Kidney (tissue), 14 donors: Measurements from ENCODE around the gene PALLD. TPM values are rescaled to one million over a fixed set of nuclear protein-coding genes. Genes with fewer than 3 reads are reported as not detected.

ENCODE experiments used
- DNase-seq, 5 donors: peaks; one replicate each; pipeline ENCODE4 v3.0.0-alpha.2; 2013 to 2020
- FAIRE-seq: peaks from 2 replicates; lab custom pipeline; 2012; peaks lifted over from hg19 to GRCh38; lab: Jason Lieb, UNC
- H3K27ac ChIP-seq, 2 donors: one replicate each; pipeline ENCODE4 v1.7.0; 2013; ENCODE audit warnings: low read depth in 2 of 2, low read length in 2 of 2, inconsistent platforms in 1 of 2
- H3K27me3 ChIP-seq: one replicate; pipeline ENCODE4 v1.7.1; 2013; ENCODE audit warnings: low read length, inconsistent platforms; ENCODE audit not compliant: control insufficient read depth, insufficient read depth
- H3K36me3 ChIP-seq, 3 donors: one replicate each; pipeline versions ENCODE4 v1.7.0 to v1.7.1; 2013; ENCODE audit warnings: low read length in 3 of 3, control low read depth in 1 of 3, inconsistent platforms in 1 of 3; ENCODE audit not compliant: insufficient read depth in 3 of 3, control insufficient read depth in 2 of 3
- H3K4me1 ChIP-seq, 3 donors: one replicate each; pipeline versions ENCODE4 v1.7.0 to v1.7.1; 2013; ENCODE audit warnings: low read length in 3 of 3, inconsistent platforms in 1 of 3, low read depth in 1 of 3; ENCODE audit not compliant: control insufficient read depth in 2 of 3, insufficient read depth in 2 of 3
- H3K4me3 ChIP-seq, 3 donors: one replicate each; pipeline versions ENCODE4 v1.7.0 to v1.8.1; 2013; ENCODE audit warnings: low read length in 3 of 3, control low read depth in 1 of 3, inconsistent platforms in 1 of 3
- H3K9ac ChIP-seq, 3 donors: one replicate each; pipeline versions ENCODE4 v1.7.0 to v1.7.1; 2013; ENCODE audit warnings: low read length in 3 of 3, control low read depth in 1 of 3, inconsistent platforms in 1 of 3
- H3K9me3 ChIP-seq, 3 donors: one replicate each; pipeline versions ENCODE4 v1.7.0 to v1.7.1; 2013; ENCODE audit warnings: low read length in 3 of 3, control low read depth in 1 of 3, inconsistent platforms in 1 of 3; ENCODE audit not compliant: control insufficient read depth in 2 of 3, insufficient read depth in 1 of 3
- intact Hi-C: fragments of 100-400 bp; cut with DNase I; formaldehyde crosslinking; loops from one replicate; pipeline ENCODE4 v1.11.1; 2022
- polyA plus RNA-seq: library from polyadenylated mRNA; stranded (reverse); fragments of 350-450 nt; fragmentation: Illumina TruSeq; extraction: RNeasy Lipid Tissue Mini Kit (QIAGEN cat#74804); gene quantifications from one replicate; pipeline ENCODE4 v1.2.3, GENCODE V29; 2014; ENCODE audit warnings: low read depth, low replicate concordance; ENCODE audit not compliant: insufficient read depth
- total RNA-seq: library from RNA; stranded (reverse); fragmentation: NEBNext Ultra II Directional; extraction: Animal tissue kit (Norgen Biotek cat#: 25700); gene quantifications from one replicate; pipeline ENCODE4 v1.2.1, GENCODE V29; 2021
- TF ChIP-seq, protein P1 (sequence below): IDR thresholded peaks from 3 replicates; pipeline ENCODE4 v1.5.1; 2012; ENCODE audit warnings: mild to moderate bottlenecking, moderate library complexity, borderline replicate concordance; ENCODE audit not compliant: insufficient read depth; ENCODE audit errors: extremely low read depth
- donor health status: control.
- donor health status: control.
- donor health status: control.
- donor health status: control.
- donor health status: control.
- donor health status: DM: yes; HTN: yes; CAD: no.
- donor health status: Normal renal cell carcinoma (clear cell type).

PALLD gene
- total and polyA plus RNA-seq, 2 donors from 2014 or later = 43.4 to 120 TPM

- Histone ChIP-seq H3K4me1 (peaks cover 0 to 14% (median 3%) of the 10 kb centered on the region in 3 donors), H3K27ac (no peak overlapping the region), H3K27me3 (no peaks in the 10 kb centered on the region), H3K4me3 (no peak overlapping the region), H3K36me3 (no peaks in the 10 kb centered on the region), H3K9me3 (no peaks in the 10 kb centered on the region), H3K9ac (no peak overlapping the region)
- TF ChIP-seq, protein P1, sequence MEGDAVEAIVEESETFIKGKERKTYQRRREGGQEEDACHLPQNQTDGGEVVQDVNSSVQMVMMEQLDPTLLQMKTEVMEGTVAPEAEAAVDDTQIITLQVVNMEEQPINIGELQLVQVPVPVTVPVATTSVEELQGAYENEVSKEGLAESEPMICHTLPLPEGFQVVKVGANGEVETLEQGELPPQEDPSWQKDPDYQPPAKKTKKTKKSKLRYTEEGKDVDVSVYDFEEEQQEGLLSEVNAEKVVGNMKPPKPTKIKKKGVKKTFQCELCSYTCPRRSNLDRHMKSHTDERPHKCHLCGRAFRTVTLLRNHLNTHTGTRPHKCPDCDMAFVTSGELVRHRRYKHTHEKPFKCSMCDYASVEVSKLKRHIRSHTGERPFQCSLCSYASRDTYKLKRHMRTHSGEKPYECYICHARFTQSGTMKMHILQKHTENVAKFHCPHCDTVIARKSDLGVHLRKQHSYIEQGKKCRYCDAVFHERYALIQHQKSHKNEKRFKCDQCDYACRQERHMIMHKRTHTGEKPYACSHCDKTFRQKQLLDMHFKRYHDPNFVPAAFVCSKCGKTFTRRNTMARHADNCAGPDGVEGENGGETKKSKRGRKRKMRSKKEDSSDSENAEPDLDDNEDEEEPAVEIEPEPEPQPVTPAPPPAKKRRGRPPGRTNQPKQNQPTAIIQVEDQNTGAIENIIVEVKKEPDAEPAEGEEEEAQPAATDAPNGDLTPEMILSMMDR = no peak
- DNase-seq (no peak), FAIRE-seq (no peak)
- intact Hi-C loops = no loop called here
Measured at GRCh38 chr4:168793542-168793941, 296.7 kb downstream of the PALLD start.

GRCh38 chr4:168794092-168794707 is 297.3 kb downstream of the PALLD start:
- Histone ChIP-seq H3K27me3 (no peaks in the 10 kb centered on the region), H3K4me1 (peaks cover 0 to 14% (median 3%) of the 10 kb centered on the region in 3 donors), H3K36me3 (no peaks in the 10 kb centered on the region), H3K4me3 (no peak overlapping the region), H3K9me3 (no peaks in the 10 kb centered on the region), H3K27ac (no peak overlapping the region), H3K9ac (no peak overlapping the region)
- DNase-seq (no peak), FAIRE-seq (no peak)
- TF ChIP-seq, protein P1 = no peak
- intact Hi-C loops = no loop called here

- DNase-seq (no peak), FAIRE-seq (no peak)
- Histone ChIP-seq H3K9ac (no peak overlapping the region), H3K9me3 (no peaks in the 10 kb centered on the region), H3K36me3 (no peaks in the 10 kb centered on the region), H3K4me1 (peaks cover 0 to 11% (median 3%) of the 10 kb centered on the region in 3 donors), H3K27ac (no peak overlapping the region), H3K4me3 (no peak overlapping the region), H3K27me3 (no peaks in the 10 kb centered on the region)
- TF ChIP-seq, protein P1 = no peak
- intact Hi-C loops = no loop called here
Measured at GRCh38 chr4:168794881-168795280, 298.0 kb downstream of the PALLD start.
